RPMI7951 (cell line): ENCODE results near the gene HOXA9. TPM values are rescaled to one million over a fixed set of nuclear protein-coding genes. Genes with fewer than 3 reads are reported as not detected.

Experiments used
- DNase-seq: peaks from one replicate; pipeline ENCODE4 v3.0.0-alpha.2; 2012; ENCODE audit warnings: low read depth
- total RNA-seq: library from RNA; depleted of rRNA; stranded (reverse); fragments of >200 nt; shearing (Covaris generic); gene quantifications from 2 replicates; pipeline ENCODE4 v1.2.3, GENCODE V29; 2014; rRNA removed

HOXA9 gene
- 0.12 TPM in 1 of 2 replicates, not detected in the other for total RNA-seq

- no peak for DNase-seq
Measured at GRCh38 chr7:27165089-27165995, at the start of gene HOXA9. HOXA9 (minus strand) TSS chr7:27165537; CDS start chr7:27165457, 80 bp downstream.

GRCh38 chr7:27214239-27214950 lies 49.1 kb upstream of the HOXA9 start:
- peak; percentile 26 for DNase-seq

- no peak for DNase-seq
Measured at GRCh38 chr7:27213433-27214238, 48.3 kb upstream of the HOXA9 start.

- no peak for DNase-seq
Measured at GRCh38 chr7:27212497-27213432, 47.4 kb upstream of the HOXA9 start.

GRCh38 chr7:27211764-27212204 lies 46.4 kb upstream of the HOXA9 start:
- no peak for DNase-seq

GRCh38 chr7:27211084-27211446 lies 45.7 kb upstream of the HOXA9 start:
- DNase-seq, result no peak

GRCh38 chr7:27210441-27211083 lies 45.2 kb upstream of the HOXA9 start:
- peak; percentile 43 for DNase-seq

GRCh38 chr7:27209933-27210440 lies 44.6 kb upstream of the HOXA9 start:
- no peak for DNase-seq

GRCh38 chr7:27208998-27209397 lies 43.7 kb upstream of the HOXA9 start:
- DNase-seq, result no peak

- no peak for DNase-seq
Measured at GRCh38 chr7:27207348-27207985, 42.1 kb upstream of the HOXA9 start.

GRCh38 chr7:27205325-27206280 lies 40.3 kb upstream of the HOXA9 start:
- no peak for DNase-seq

GRCh38 chr7:27204851-27205322 lies 39.5 kb upstream of the HOXA9 start:
- DNase-seq, result peak; percentile 15

- DNase-seq, result no peak
Measured at GRCh38 chr7:27203964-27204594, 38.7 kb upstream of the HOXA9 start.

GRCh38 chr7:27203365-27203953 lies 38.1 kb upstream of the HOXA9 start:
- DNase-seq, result no peak

- no peak for DNase-seq
Measured at GRCh38 chr7:27202862-27203134, 37.5 kb upstream of the HOXA9 start.

- DNase-seq, result no peak
Measured at GRCh38 chr7:27202018-27202861, 36.9 kb upstream of the HOXA9 start.

GRCh38 chr7:27201580-27202017 lies 36.3 kb upstream of the HOXA9 start:
- DNase-seq, result no peak
